A673 (cell line): Measurements from ENCODE around the gene YEATS4. TPM values are rescaled to one million over a fixed set of nuclear protein-coding genes. Genes with fewer than 3 reads are reported as not detected.

ENCODE experiments used
- BruUV-seq: library from RNA; stranded (reverse); fragments of 400-500 nt; replicated peaks from 2 replicates; lab custom pipeline; 2021; lab: Mats Ljungman, UMichigan
- CTCF ChIA-PET: fragments of 300-600 bp; sonication (Branson Sonifier 250); formaldehyde crosslinking; loops from one replicate; lab custom pipeline; 2022; ENCODE audit warnings: antibody characterized with exemption; lab: Charles Lee
- POLR2A ChIA-PET: fragments of 300-600 bp; sonication (Branson Sonifier 250); formaldehyde crosslinking; loops from one replicate; lab custom pipeline; 2022; ENCODE audit warnings: antibody characterized with exemption; ENCODE audit not compliant: low non-redundant PET; lab: Charles Lee
- DNase-seq: peaks from one replicate; pipeline ENCODE4 v3.0.0-alpha.2; 2015; ENCODE audit warnings: low spot score
- H3K27ac ChIP-seq: fragments of 200-600 bp; sonication (generic); 2 replicates; pipeline ENCODE4 v1.5.1; 2016; ENCODE audit warnings: mixed run types, low read depth, mild to moderate bottlenecking, mixed read lengths, antibody characterized with exemption, low read length; ENCODE audit not compliant: poor library complexity, severe bottlenecking
- H3K27me3 ChIP-seq: fragments of 200-600 bp; sonication (generic); replicated peaks from 2 replicates; pipeline ENCODE4 v1.6.1; 2017; ENCODE audit warnings: mixed run types, low read depth, mild to moderate bottlenecking, mixed read lengths, antibody characterized with exemption, low read length; ENCODE audit not compliant: insufficient read depth, poor library complexity
- H3K36me3 ChIP-seq: fragments of 200-600 bp; sonication (generic); 2 replicates; pipeline ENCODE4 v1.6.1; 2016; ENCODE audit warnings: mixed run types, mild to moderate bottlenecking, mixed read lengths, antibody characterized with exemption, low read length; ENCODE audit not compliant: insufficient read depth, poor library complexity, severe bottlenecking
- H3K4me1 ChIP-seq: fragments of 200-600 bp; sonication (generic); 2 replicates; pipeline ENCODE4 v1.6.1; 2017; ENCODE audit warnings: mixed run types, mild to moderate bottlenecking, mixed read lengths, antibody characterized with exemption, low read length; ENCODE audit not compliant: insufficient read depth, poor library complexity, severe bottlenecking
- H3K4me3 ChIP-seq: fragments of 200-600 bp; sonication (generic); 2 replicates; pipeline ENCODE4 v1.5.1; 2016; ENCODE audit warnings: low read depth, mixed run types, mild to moderate bottlenecking, mixed read lengths, low read length; ENCODE audit not compliant: poor library complexity, severe bottlenecking
- H3K9me3 ChIP-seq: fragments of 200-600 bp; sonication (generic); 2 replicates; pipeline ENCODE4 v1.6.1; 2016; ENCODE audit warnings: mixed run types, low read depth, mild to moderate bottlenecking, mixed read lengths, antibody characterized with exemption, low read length; ENCODE audit not compliant: poor library complexity, severe bottlenecking
- EZH2 ChIP-seq: fragments of 200-600 bp; sonication (generic); IDR thresholded peaks from 2 replicates; pipeline ENCODE4 v1.6.1; 2017; ENCODE audit warnings: borderline replicate concordance, low read depth, mild to moderate bottlenecking, mixed read lengths, antibody characterized with exemption, low read length; ENCODE audit not compliant: poor library complexity, severe bottlenecking
- intact Hi-C: fragments of 100-400 bp; cut with micrococcal nuclease; formaldehyde crosslinking; loops from one replicate; pipeline ENCODE4 v1.10.0; 2022; ENCODE audit not compliant: unreplicated experiment
- total RNA-seq: library from RNA; stranded (reverse); gene quantifications from 2 replicates; pipeline ENCODE4 v1.2.3, GENCODE V29; 2021
- TF ChIP-seq, protein P1 (sequence below): fragments of 300-800, 200-600 bp; sonication (generic); conservative IDR thresholded peaks from 2 replicates; pipeline ENCODE4 v1.5.1; 2017; ENCODE audit warnings: low read depth, mild to moderate bottlenecking, antibody characterized with exemption, low read length, moderate library complexity, mixed read lengths

YEATS4 gene
- total RNA-seq, 1 experiment from 2014 or later, result 43.7 TPM

DNA sequence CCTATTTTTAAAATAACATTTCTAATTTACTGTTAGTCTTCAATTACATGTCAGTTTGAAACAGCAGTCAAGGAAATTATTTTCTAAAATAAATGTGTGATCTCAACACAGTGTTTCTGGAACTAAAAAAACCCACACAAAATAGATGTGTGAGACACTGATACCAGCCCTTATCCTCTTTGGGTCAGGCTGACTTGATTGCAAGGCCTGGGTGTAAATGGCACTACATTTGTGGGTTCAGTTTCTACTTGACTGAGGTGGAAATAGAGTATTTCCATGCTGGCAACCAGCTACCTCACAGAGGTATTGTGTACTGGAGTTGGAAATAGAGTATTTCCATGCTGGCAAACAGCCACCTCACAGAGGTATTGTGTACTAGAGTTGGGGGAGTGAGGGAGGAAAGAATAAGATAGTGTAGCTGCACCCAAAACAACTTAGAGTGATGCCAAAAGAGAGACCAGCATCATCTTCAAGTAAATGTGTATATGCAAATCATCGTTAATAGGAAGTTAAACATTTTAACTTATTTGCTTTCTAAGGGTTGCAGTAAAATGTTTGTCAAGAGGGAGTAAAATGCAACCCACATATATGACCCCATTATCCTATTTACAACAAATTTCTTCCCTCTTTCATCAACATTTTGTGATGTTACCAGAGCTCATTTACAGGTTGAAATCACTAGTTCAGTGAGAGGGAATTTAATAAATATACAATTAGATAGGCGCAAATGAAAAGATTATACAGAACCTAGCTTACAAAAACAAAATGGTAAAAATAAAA is 22.0 kb upstream of the YEATS4 start:
- no peaks in the 10 kb centered on the region for H3K27me3 ChIP-seq
- CTCF ChIA-PET, result no interaction called here

DNA sequence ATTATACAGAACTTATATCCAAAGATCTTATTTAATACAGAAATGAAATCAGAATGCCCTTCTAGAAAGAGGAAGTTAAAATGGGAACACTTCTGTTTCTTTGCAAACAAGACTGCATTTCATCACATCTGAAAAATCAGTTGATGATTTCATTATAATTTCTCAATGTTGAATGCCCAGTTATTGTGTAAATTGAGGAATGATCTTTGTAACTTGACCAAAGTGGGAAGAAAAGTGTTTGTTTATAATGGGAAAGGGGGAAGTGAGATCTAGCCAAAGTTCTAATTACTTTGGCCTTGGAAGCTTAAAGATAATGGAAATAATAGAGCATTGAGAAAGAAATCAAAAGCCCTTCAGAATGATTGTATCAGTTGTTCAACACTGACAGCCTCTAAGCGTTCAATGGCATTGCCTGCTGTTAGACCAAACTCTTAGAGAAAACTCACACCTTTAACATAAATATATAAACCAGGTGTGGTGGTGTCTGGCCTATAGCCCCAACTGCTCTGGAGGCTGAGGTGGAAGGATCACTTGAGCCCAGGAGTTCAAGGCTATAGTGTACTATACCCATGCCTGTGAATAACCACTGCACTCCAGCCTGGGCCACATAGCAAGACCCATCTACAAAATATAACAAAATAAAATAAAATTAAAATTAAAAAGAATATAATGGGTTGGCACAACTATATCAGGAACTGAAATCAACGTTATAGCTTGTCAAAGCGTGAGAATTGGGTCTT is 21.3 kb upstream of the YEATS4 start:
- H3K4me3 ChIP-seq, result no peak overlapping the region
- DNase-seq, result no peak
- TF ChIP-seq, protein P1, sequence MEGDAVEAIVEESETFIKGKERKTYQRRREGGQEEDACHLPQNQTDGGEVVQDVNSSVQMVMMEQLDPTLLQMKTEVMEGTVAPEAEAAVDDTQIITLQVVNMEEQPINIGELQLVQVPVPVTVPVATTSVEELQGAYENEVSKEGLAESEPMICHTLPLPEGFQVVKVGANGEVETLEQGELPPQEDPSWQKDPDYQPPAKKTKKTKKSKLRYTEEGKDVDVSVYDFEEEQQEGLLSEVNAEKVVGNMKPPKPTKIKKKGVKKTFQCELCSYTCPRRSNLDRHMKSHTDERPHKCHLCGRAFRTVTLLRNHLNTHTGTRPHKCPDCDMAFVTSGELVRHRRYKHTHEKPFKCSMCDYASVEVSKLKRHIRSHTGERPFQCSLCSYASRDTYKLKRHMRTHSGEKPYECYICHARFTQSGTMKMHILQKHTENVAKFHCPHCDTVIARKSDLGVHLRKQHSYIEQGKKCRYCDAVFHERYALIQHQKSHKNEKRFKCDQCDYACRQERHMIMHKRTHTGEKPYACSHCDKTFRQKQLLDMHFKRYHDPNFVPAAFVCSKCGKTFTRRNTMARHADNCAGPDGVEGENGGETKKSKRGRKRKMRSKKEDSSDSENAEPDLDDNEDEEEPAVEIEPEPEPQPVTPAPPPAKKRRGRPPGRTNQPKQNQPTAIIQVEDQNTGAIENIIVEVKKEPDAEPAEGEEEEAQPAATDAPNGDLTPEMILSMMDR, result no peak
- no peak for TF ChIP-seq EZH2
- H3K4me1 ChIP-seq, result no peaks in the 10 kb centered on the region
- no peak overlapping the region for H3K27ac ChIP-seq
- H3K27me3 ChIP-seq, result no peaks in the 10 kb centered on the region
- CTCF ChIA-PET, result no interaction called here
- no peaks in the 10 kb centered on the region for H3K9me3 ChIP-seq
- intact Hi-C loops, result no loop called here
- no peaks in the 10 kb centered on the region for H3K36me3 ChIP-seq
- POLR2A ChIA-PET, result no interaction called here
- no TSS peak for BruUV-seq

More for the DNA sequence above, 22.0 kb upstream of the YEATS4 start:
- Histone ChIP-seq H3K9me3 (no peaks in the 10 kb centered on the region), H3K4me1 (no peaks in the 10 kb centered on the region), H3K36me3 (no peaks in the 10 kb centered on the region), H3K4me3 (no peak overlapping the region), H3K27ac (no peak overlapping the region)
- TF ChIP-seq EZH2, result no peak
- POLR2A ChIA-PET, result no interaction called here
- no TSS peak for BruUV-seq
- intact Hi-C loops, result no loop called here
- no peak for DNase-seq

DNA sequence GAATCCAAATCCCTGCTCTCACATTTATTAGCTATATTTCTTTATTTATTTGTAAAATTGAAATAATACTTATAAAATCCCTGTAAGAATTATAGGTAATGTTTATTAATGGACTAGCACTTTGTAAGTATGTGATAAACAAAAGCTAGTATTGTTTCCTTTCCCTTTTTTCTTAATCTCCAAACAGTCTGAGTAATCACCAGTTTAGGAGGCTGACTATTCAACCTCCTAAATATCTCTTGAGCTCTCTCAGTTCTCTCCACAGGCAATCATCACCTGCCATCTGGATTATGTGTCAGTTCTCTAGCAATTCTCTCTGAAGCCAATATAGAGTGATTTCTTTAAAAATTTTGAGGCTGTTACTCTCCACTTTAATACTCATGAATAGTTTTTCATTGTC is 20.6 kb upstream of the YEATS4 start:
- H3K27me3 ChIP-seq, result no peaks in the 10 kb centered on the region
- DNase-seq, result no peak
- H3K4me3 ChIP-seq, result no peak overlapping the region
- CTCF ChIA-PET, result no interaction called here
- BruUV-seq, result no TSS peak
- H3K4me1 ChIP-seq, result no peaks in the 10 kb centered on the region
- no peaks in the 10 kb centered on the region for H3K9me3 ChIP-seq
- H3K27ac ChIP-seq, result no peak overlapping the region
- intact Hi-C loops, result no loop called here
- no peaks in the 10 kb centered on the region for H3K36me3 ChIP-seq
- POLR2A ChIA-PET, result no interaction called here
- TF ChIP-seq EZH2, result no peak
- TF ChIP-seq, protein P1, result no peak
